Non-pigmented ciliary epithelial cell (primary cell): ENCODE measurements around the gene TNFRSF25.
"Not testable (repeated sequence)": the region's sequence is repeated elsewhere in the genome, so short reads cannot be mapped to it uniquely, and the experiment has no call there.

Experiments
- DNase-seq: peaks from one replicate; pipeline ENCODE4 v3.0.0-alpha.2; 2010; ENCODE audit warnings: low read depth

The TNFRSF25 gene

GRCh38 chr1:6470132-6471085 is 4.4 kb upstream of the TNFRSF25 start:
- no peak for DNase-seq

- DNase-seq: no peak
Observed at GRCh38 chr1:6468729-6469461, 2.9 kb upstream of the TNFRSF25 start.

GRCh38 chr1:6467744-6468688 is 2.0 kb upstream of the TNFRSF25 start:
- DNase-seq: no peak

- DNase-seq: no peak
Observed at GRCh38 chr1:6467224-6467623, 1.3 kb upstream of the TNFRSF25 start.

- DNase-seq: no peak
Observed at GRCh38 chr1:6466751-6467150, 778 bp upstream of the TNFRSF25 start.

GRCh38 chr1:6465461-6466005 is 440 bp downstream of the TNFRSF25 start:
- no peak for DNase-seq

- no peak for DNase-seq
Observed at GRCh38 chr1:6464915-6465314, 1.1 kb downstream of the TNFRSF25 start.

GRCh38 chr1:6464514-6464836 is 1.5 kb downstream of the TNFRSF25 start:
- DNase-seq: no peak

GRCh38 chr1:6463120-6463412 is 2.9 kb downstream of the TNFRSF25 start:
- DNase-seq: no peak

GRCh38 chr1:6462412-6463119 is 3.4 kb downstream of the TNFRSF25 start:
- DNase-seq: no peak

- no peak for DNase-seq
Observed at GRCh38 chr1:6461538-6462411, 4.2 kb downstream of the TNFRSF25 start.

GRCh38 chr1:6461051-6461530 is 4.9 kb downstream of the TNFRSF25 start:
- DNase-seq: no peak

GRCh38 chr1:6460301-6461050 is 5.5 kb downstream of the TNFRSF25 start:
- DNase-seq: no peak

- DNase-seq: no peak
Observed at GRCh38 chr1:6459850-6460265, 6.1 kb downstream of the TNFRSF25 start.

- no peak for DNase-seq
Observed at GRCh38 chr1:6456800-6457466, 9.0 kb downstream of the TNFRSF25 start.

- DNase-seq: not testable (repeated sequence)
Observed at GRCh38 chr1:6455752-6456520, 10.0 kb downstream of the TNFRSF25 start.

GRCh38 chr1:6454856-6455751 is 10.9 kb downstream of the TNFRSF25 start:
- no peak for DNase-seq
